HEK293 (cell line): ENCODE data around the gene BMP5.
"Not testable (repeated sequence)": the region's sequence is repeated elsewhere in the genome, so short reads cannot be mapped to it uniquely, and the experiment has no call there.

Source experiments
- CTCF ChIA-PET: fragments of 350-600 bp; formaldehyde crosslinking; extraction: SDS; loops from one replicate; lab custom pipeline; 2021; ENCODE audit warnings: antibody characterized with exemption; lab: Yijun Ruan, JAX
- POLR2A ChIA-PET: fragments of 300-600 bp; formaldehyde crosslinking; extraction: SDS; loops from one replicate; lab custom pipeline; 2020; ENCODE audit warnings: antibody characterized with exemption, inconsistent platforms; lab: Yijun Ruan, JAX
- H3K27ac ChIP-seq: fragments of 200-500 bp; sonication (Bioruptor generic); 2 replicates; pipeline ENCODE4 v1.5.1; 2014; ENCODE audit warnings: low read depth, low read length, control low read depth, inconsistent platforms; ENCODE audit errors: extremely low read depth
- H3K36me3 ChIP-seq, 2 experiments: fragments of 200-500 bp in 1 of 2; sonication (Bioruptor generic) in 1 of 2; 1 replicate in 1 of 2; 2 replicates in 1 of 2; pipeline ENCODE4 v1.5.1; 2014 to 2017; ENCODE audit warnings: inconsistent platforms in 2 of 2, low read length in 2 of 2; ENCODE audit not compliant: control insufficient read depth in 2 of 2, insufficient read depth in 1 of 2
- H3K4me1 ChIP-seq: fragments of 200-500 bp; sonication (Bioruptor generic); 2 replicates; pipeline ENCODE4 v1.5.1; 2014; ENCODE audit warnings: mild to moderate bottlenecking, low read length, inconsistent platforms; ENCODE audit not compliant: control insufficient read depth, insufficient read depth
- H3K4me3 ChIP-seq: 2 replicates; pipeline ENCODE4 v1.5.1; 2011; ENCODE audit warnings: low read depth, mild to moderate bottlenecking, control low read depth, low read length, moderate library complexity
- H3K9me3 ChIP-seq: fragments of 200-500 bp; sonication (Bioruptor generic); 2 replicates; pipeline ENCODE4 v1.5.1; 2014; ENCODE audit warnings: low read depth, low read length, inconsistent platforms; ENCODE audit not compliant: control insufficient read depth, insufficient read depth
- BCL6B ChIP-seq: fragments of 450-650 bp; formaldehyde crosslinking; IDR thresholded peaks from 2 replicates; pipeline ENCODE4 v1.5.1; 2017; ENCODE audit warnings: missing biosample characterization, missing genetic modification characterization
- EGR2 ChIP-seq: fragments of 450-650 bp; formaldehyde crosslinking; IDR thresholded peaks from 2 replicates; pipeline ENCODE4 v1.5.1; 2016; ENCODE audit warnings: low read depth, missing biosample characterization, missing genetic modification characterization
- HIC1 ChIP-seq: fragments of 450-650 bp; formaldehyde crosslinking; IDR thresholded peaks from 2 replicates; pipeline ENCODE4 v1.5.1; 2016; ENCODE audit warnings: missing biosample characterization, missing genetic modification characterization
- HOXA7 ChIP-seq: sonication (generic); formaldehyde crosslinking; IDR thresholded peaks from 2 replicates; pipeline ENCODE4 v1.8.1; 2022; ENCODE audit warnings: missing genetic modification reagents, borderline replicate concordance
- KLF10 ChIP-seq: fragments of 450-650 bp; IDR thresholded peaks from 2 replicates; pipeline ENCODE4 v1.5.1; 2018; ENCODE audit warnings: missing biosample characterization, mild to moderate bottlenecking, missing genetic modification characterization
- KLF16 ChIP-seq: fragments of 450-650 bp; formaldehyde crosslinking; IDR thresholded peaks from 2 replicates; pipeline ENCODE4 v1.5.1; 2017; ENCODE audit warnings: missing biosample characterization, missing genetic modification characterization
- OSR2 ChIP-seq: fragments of 450-650 bp; formaldehyde crosslinking; IDR thresholded peaks from 2 replicates; pipeline ENCODE4 v1.5.1; 2016; ENCODE audit warnings: missing biosample characterization, missing genetic modification characterization
- PRDM6 ChIP-seq: fragments of 450-650 bp; formaldehyde crosslinking; IDR thresholded peaks from 2 replicates; pipeline ENCODE4 v1.5.1; 2017; ENCODE audit warnings: missing biosample characterization, missing genetic modification characterization
- SP7 ChIP-seq: fragments of 450-650 bp; formaldehyde crosslinking; IDR thresholded peaks from 2 replicates; pipeline ENCODE4 v1.5.1; 2016; ENCODE audit warnings: missing biosample characterization, missing genetic modification characterization
- YY1 ChIP-seq: fragments of 450-650 bp; formaldehyde crosslinking; IDR thresholded peaks from 2 replicates; pipeline ENCODE4 v1.5.1; 2018; ENCODE audit warnings: missing biosample characterization, missing genetic modification characterization
- ZBTB1 ChIP-seq: fragments of 450-650 bp; formaldehyde crosslinking; IDR thresholded peaks from 2 replicates; pipeline ENCODE4 v1.5.1; 2016; ENCODE audit warnings: missing biosample characterization, missing genetic modification characterization
- ZBTB20 ChIP-seq: fragments of 450-650 bp; formaldehyde crosslinking; IDR thresholded peaks from 2 replicates; pipeline ENCODE4 v1.5.1; 2016; ENCODE audit warnings: missing biosample characterization, missing genetic modification characterization
- ZIC2 ChIP-seq: fragments of 450-650 bp; formaldehyde crosslinking; IDR thresholded peaks from 2 replicates; pipeline ENCODE4 v1.5.1; 2016; ENCODE audit warnings: missing biosample characterization, missing genetic modification characterization
- ZNF133 ChIP-seq: fragments of 450-650 bp; formaldehyde crosslinking; IDR thresholded peaks from 2 replicates; pipeline ENCODE4 v1.5.1; 2016; ENCODE audit warnings: missing biosample characterization, missing genetic modification characterization
- ZNF548 ChIP-seq: fragments of 450-650 bp; formaldehyde crosslinking; IDR thresholded peaks from 2 replicates; pipeline ENCODE4 v1.5.1; 2016; ENCODE audit warnings: missing biosample characterization, missing genetic modification characterization
- ZNF561 ChIP-seq: fragments of 450-650 bp; IDR thresholded peaks from 2 replicates; pipeline ENCODE4 v1.5.1; 2018; ENCODE audit warnings: missing biosample characterization, missing genetic modification characterization, borderline replicate concordance
- ZNF600 ChIP-seq: fragments of 450-650 bp; formaldehyde crosslinking; IDR thresholded peaks from 2 replicates; pipeline ENCODE4 v1.5.1; 2016; ENCODE audit warnings: missing biosample characterization, missing genetic modification characterization
- ZSCAN5A ChIP-seq: fragments of 450-650 bp; formaldehyde crosslinking; IDR thresholded peaks from 2 replicates; pipeline ENCODE4 v1.5.1; 2016; ENCODE audit warnings: missing biosample characterization, missing genetic modification characterization

Gene BMP5

GRCh38 chr6:55913228-55914195 is 38.1 kb upstream of the BMP5 start (continued):
- no peak for TF ChIP-seq ZBTB1 (tag by site-specific recombination)
- no peak for TF ChIP-seq HOXA7 (CRISPR knock-in tag)
- peak; percentile 41; the same call in 1 of the 2 replicates for TF ChIP-seq PRDM6 (tag by site-specific recombination)
- TF ChIP-seq ZNF600 = no peak
- peak; percentile 11; the same call in 1 of the 2 replicates for TF ChIP-seq ZIC2 (tag by site-specific recombination)

- H3K36me3 ChIP-seq, CTCF ChIA-PET, H3K4me1 ChIP-seq, POLR2A ChIA-PET, H3K4me3 ChIP-seq, H3K27ac ChIP-seq, H3K9me3 ChIP-seq: not testable (repeated sequence)
Observed at GRCh38 chr6:55910466-55910865, 35.1 kb upstream of the BMP5 start.

- POLR2A ChIA-PET, H3K4me3 ChIP-seq, H3K9me3 ChIP-seq, H3K4me1 ChIP-seq, H3K36me3 ChIP-seq, H3K27ac ChIP-seq, CTCF ChIA-PET: not testable (repeated sequence)
Observed at GRCh38 chr6:55909911-55910310, 34.5 kb upstream of the BMP5 start.

GRCh38 chr6:55902796-55903195 is 27.4 kb upstream of the BMP5 start:
- H3K36me3 ChIP-seq = no peaks in the 10 kb centered on the region
- H3K9me3 ChIP-seq = no peaks in the 10 kb centered on the region
- CTCF ChIA-PET = interaction anchor here (0.7 kb wide), 1 partner anchor 626 kb away, joined by 4 read pairs; no protein-coding TSS in a partner anchor
- no peak overlapping the region for H3K4me3 ChIP-seq
- TF ChIP-seq KLF10 (tag by site-specific recombination) (no peak), BCL6B (peak; percentile 91)
- H3K27ac ChIP-seq = no peak overlapping the region
- POLR2A ChIA-PET = no interaction called here
- H3K4me1 ChIP-seq = peaks cover 13% of the 10 kb centered on the region

- CTCF ChIA-PET = interaction anchor here (0.7 kb wide), 1 partner anchor 601 kb away, joined by 3 read pairs; no protein-coding TSS in a partner anchor
- no peak overlapping the region for H3K27ac ChIP-seq
- H3K4me1 ChIP-seq = peaks cover 13% of the 10 kb centered on the region
- H3K9me3 ChIP-seq = no peaks in the 10 kb centered on the region
- no peak overlapping the region for H3K4me3 ChIP-seq
- POLR2A ChIA-PET = no interaction called here
- H3K36me3 ChIP-seq = no peaks in the 10 kb centered on the region
- no peak for TF ChIP-seq YY1 (tag by site-specific recombination)
- TF ChIP-seq KLF16 (tag by site-specific recombination) = no peak
- no peak for TF ChIP-seq ZBTB20
- no peak for TF ChIP-seq OSR2
- TF ChIP-seq HIC1 (tag by site-specific recombination) = no peak
- no peak for TF ChIP-seq ZNF548 (tag by site-specific recombination)
- no peak for TF ChIP-seq ZNF133 (tag by site-specific recombination)
- TF ChIP-seq ZSCAN5A (tag by site-specific recombination) = no peak
- TF ChIP-seq EGR2 (tag by site-specific recombination) = no peak
- no peak for TF ChIP-seq ZNF561 (tag by site-specific recombination)
- TF ChIP-seq SP7 = no peak
Observed at GRCh38 chr6:55901765-55902270, 26.4 kb upstream of the BMP5 start.
